AG04450 (cell line): ENCODE measurements around the gene TAF3. TPM values are rescaled to one million over a fixed set of nuclear protein-coding genes. Genes with fewer than 3 reads are reported as not detected.

ENCODE experiments used
- CTCF ChIA-PET: fragments of 300-600, 350-600 bp; formaldehyde crosslinking; extraction: SDS; loops from one replicate; lab custom pipeline; 2022; ENCODE audit warnings: antibody characterized with exemption, inconsistent platforms; lab: Charles Lee
- POLR2A ChIA-PET: fragments of 350-600 bp; formaldehyde crosslinking; extraction: SDS; loops from one replicate; lab custom pipeline; 2021; ENCODE audit warnings: antibody characterized with exemption, inconsistent platforms; lab: Yijun Ruan, JAX
- DNase-seq: peaks from one replicate; pipeline ENCODE4 v3.0.0-alpha.2; 2011; ENCODE audit warnings: low read depth, low spot score
- H3K27ac ChIP-seq: one replicate; pipeline ENCODE4 v1.5.1; 2012; ENCODE audit warnings: low read depth, low read length, control low read depth
- H3K27me3 ChIP-seq: one replicate; pipeline ENCODE4 v1.6.0; 2012; ENCODE audit warnings: low read length; ENCODE audit not compliant: control insufficient read depth, insufficient read depth
- H3K4me3 ChIP-seq: 2 replicates; pipeline ENCODE4 v1.5.1; 2011; ENCODE audit warnings: mild to moderate bottlenecking, low read depth, low read length, control low read depth
- H3K9me3 ChIP-seq: 2 replicates; pipeline ENCODE4 v1.5.1; 2012; ENCODE audit warnings: low read length; ENCODE audit not compliant: control insufficient read depth, insufficient read depth
- polyA plus RNA-seq: library from polyadenylated mRNA; depleted of rRNA; stranded (reverse); fragments of >200 nt; gene quantifications from 2 replicates; pipeline ENCODE4 v1.2.3, GENCODE V29; 2011; rRNA removed
- TF ChIP-seq, protein P1 (sequence below): IDR thresholded peaks from 2 replicates; pipeline ENCODE4 v1.5.1; 2011; ENCODE audit warnings: low read depth, low read length, control low read depth, inconsistent platforms

Gene TAF3
- polyA plus RNA-seq, 1 experiment = 3.1 TPM

DNA sequence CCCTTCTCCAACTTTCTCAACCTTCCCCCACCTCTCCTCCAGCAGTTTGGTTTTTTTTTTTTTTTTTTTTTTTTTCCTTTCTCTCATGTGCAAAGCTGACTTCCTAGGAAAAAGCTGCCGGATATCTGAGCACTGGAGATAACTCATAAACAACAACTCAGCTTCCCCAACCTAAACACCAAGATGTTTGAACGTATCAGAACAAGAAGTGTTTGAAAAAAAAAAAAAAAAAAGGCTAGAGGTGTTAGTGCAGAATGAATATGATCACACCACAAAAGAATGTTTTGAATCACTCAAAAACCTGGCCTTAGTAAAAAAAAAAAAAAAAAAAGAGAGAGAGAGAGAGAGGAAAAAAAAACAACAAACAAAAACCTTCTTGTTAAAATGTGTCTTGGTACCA is 247.3 kb downstream of the TAF3 start:
- Histone ChIP-seq H3K27me3 (peaks cover 26% of the 10 kb centered on the region), H3K4me3 (no peak overlapping the region), H3K9me3 (no peaks in the 10 kb centered on the region; the same call in 1 of the 2 replicates), H3K27ac (no peak overlapping the region)
- ChIA-PET CTCF (interaction anchor here (0.6 to 0.7 kb wide), 2 partner anchors 433 to 830 kb away, joined by 3 to 7 read pairs; no protein-coding TSS in a partner anchor), POLR2A (no interaction called here)
- TF ChIP-seq, protein P1, sequence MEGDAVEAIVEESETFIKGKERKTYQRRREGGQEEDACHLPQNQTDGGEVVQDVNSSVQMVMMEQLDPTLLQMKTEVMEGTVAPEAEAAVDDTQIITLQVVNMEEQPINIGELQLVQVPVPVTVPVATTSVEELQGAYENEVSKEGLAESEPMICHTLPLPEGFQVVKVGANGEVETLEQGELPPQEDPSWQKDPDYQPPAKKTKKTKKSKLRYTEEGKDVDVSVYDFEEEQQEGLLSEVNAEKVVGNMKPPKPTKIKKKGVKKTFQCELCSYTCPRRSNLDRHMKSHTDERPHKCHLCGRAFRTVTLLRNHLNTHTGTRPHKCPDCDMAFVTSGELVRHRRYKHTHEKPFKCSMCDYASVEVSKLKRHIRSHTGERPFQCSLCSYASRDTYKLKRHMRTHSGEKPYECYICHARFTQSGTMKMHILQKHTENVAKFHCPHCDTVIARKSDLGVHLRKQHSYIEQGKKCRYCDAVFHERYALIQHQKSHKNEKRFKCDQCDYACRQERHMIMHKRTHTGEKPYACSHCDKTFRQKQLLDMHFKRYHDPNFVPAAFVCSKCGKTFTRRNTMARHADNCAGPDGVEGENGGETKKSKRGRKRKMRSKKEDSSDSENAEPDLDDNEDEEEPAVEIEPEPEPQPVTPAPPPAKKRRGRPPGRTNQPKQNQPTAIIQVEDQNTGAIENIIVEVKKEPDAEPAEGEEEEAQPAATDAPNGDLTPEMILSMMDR = no peak
- DNase-seq = no peak

DNA sequence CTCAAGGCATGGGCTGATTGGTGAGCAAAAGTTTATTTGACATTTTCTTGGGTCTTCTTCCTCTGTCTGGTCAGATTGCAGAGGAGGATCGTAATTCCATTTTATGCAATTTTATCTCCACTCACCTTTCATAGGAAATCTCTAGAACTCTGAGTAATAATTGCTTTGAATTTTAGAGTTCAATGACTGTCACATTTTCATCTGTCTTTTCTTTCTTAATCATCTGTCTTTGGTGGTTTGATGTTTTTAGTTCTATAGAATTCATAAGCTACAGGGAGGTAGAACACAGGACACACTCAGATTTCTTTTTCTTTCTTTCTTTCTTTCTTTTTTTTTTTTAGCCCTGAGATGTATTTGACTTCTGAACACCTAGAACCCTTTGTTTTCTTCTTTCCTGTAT is 247.8 kb downstream of the TAF3 start:
- Histone ChIP-seq H3K27ac (no peak overlapping the region), H3K4me3 (no peak overlapping the region), H3K9me3 (no peaks in the 10 kb centered on the region; the same call in 1 of the 2 replicates), H3K27me3 (peaks cover 24% of the 10 kb centered on the region)
- TF ChIP-seq, protein P1 = no peak
- ChIA-PET CTCF (interaction anchor here (0.6 to 1.0 kb wide), 2 partner anchors 10 to 830 kb away, joined by 3 to 4 read pairs; no protein-coding TSS in a partner anchor), POLR2A (no interaction called here)
- DNase-seq = no peak

Other genes starting within 250 kb of the TAF3 start
- 0.11 and 0.37 TPM in 2 replicates for gene ITIH5, start 151.5 kb upstream of the TAF3 start, polyA plus RNA-seq
- gene ITIH2, start 115.2 kb upstream of the TAF3 start, polyA plus RNA-seq = not detected in 2 replicates
- gene KIN, start 30.5 kb upstream of the TAF3 start, polyA plus RNA-seq = 10.2 and 16.0 TPM in 2 replicates
- gene ATP5F1C, start 30.3 kb upstream of the TAF3 start, polyA plus RNA-seq = 378 and 456 TPM in 2 replicates
- 0.05 TPM in 1 of 2 replicates, not detected in the other for gene GATA3, start 236.2 kb downstream of the TAF3 start, polyA plus RNA-seq